Hepatocyte (in vitro differentiated cells): ENCODE results near the gene GFM2.

Experiments used
- CTCF ChIP-seq: fragments of 200-600 bp; sonication (generic); IDR thresholded peaks from 2 replicates; pipeline ENCODE4 v1.5.1; 2016; ENCODE audit warnings: antibody characterized with exemption, mild to moderate bottlenecking; ENCODE audit not compliant: poor library complexity
- EZH2 ChIP-seq: fragments of 200-600 bp; sonication (generic); IDR thresholded peaks from 2 replicates; pipeline ENCODE4 v1.6.1; 2016; ENCODE audit warnings: antibody characterized with exemption, mild to moderate bottlenecking, borderline replicate concordance
- EZH2phosphoT487 ChIP-seq: fragments of 200-600 bp; sonication (generic); IDR thresholded peaks from one replicate; pipeline ENCODE4 v1.6.1; 2018; ENCODE audit warnings: antibody characterized with exemption, mild to moderate bottlenecking, low read depth, moderate library complexity; ENCODE audit not compliant: unreplicated experiment, severe bottlenecking

GRCh38 chr5:74679966-74680365 lies 87.0 kb downstream of the GFM2 start:
- TF ChIP-seq CTCF (no peak), EZH2 (no peak), EZH2phosphoT487 (no peak)
